Ramos (cell line): ENCODE measurements around the gene TMEM170B.
"Not testable (repeated sequence)": the region's sequence is repeated elsewhere in the genome, so short reads cannot be mapped to it uniquely, and the experiment has no call there.

Experiments
- in situ Hi-C: fragments of 300-500 bp; cut with MboI; formaldehyde crosslinking; loops from one replicate; pipeline ENCODE4 v1.14.3; 2022; ENCODE audit warnings: low sequenced_read_pairs; ENCODE audit not compliant: unreplicated experiment

TMEM170B gene

DNA sequence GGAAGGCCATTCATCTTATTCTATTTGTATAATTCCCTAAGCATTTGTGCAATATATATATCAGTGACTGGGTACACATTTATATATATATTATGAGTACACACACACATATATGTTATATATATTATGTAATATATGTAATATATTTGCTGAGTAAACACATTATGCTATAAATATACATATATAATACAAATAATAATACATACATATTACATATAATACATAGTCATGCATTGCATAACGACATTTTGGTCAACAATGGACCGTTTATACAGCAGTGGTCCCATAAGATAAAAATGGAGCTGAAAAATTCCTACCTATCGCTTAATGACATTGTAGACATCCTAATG is 11.4 kb upstream of the TMEM170B start:
- in situ Hi-C loops = no loop called here

DNA sequence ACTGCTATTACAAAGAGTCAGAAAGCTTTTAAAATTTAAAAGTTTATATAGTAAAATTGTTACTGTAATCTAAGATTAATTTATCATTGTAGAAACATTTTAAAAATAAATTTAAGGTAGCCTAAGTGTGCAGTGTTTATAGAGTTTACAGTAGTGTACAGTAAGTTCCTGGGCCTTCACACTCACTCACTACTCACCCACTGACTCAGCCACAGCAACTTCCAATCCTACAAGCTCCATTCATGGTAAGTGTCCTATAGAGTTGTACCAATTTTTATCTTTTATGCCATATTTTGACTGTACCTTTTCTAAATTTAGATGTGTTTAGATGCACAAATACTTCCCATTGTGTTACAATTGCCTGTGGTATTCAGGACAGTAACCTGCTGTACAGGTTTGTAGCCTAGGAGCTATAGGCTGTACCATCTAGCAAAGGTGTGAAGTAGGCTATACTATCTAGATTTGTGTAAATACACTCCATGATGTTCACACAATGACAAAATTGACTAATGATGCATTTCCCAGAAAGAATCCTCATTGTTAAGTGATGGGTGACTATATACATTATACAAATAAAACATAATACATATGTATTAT is 10.2 kb upstream of the TMEM170B start:
- in situ Hi-C loops = no loop called here

- in situ Hi-C loops = no loop called here
These were observed 8.6 kb upstream of the TMEM170B start for GRCh38 chr6:11528996-11529395.

- in situ Hi-C loops = no loop called here
These were observed 5.5 kb upstream of the TMEM170B start for GRCh38 chr6:11532097-11532496.

DNA sequence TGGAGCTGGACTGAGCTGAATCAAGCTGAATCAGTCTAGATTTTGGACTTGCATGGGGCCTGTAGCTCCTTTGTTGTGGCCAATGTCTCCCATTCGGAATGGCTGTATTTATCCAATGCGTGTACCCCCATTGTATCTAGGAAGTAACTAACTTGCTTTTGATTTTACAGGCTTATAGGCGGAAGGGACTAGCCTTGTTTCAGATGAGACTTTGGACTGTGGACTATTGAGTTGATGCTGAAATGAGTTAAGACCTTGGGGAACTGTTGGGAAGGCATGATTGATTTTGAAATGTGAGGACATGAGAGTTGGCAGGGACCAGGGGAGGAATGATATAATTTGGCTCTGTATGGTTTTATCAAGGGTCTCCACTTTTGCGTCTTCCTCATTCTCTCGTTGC is 3.0 kb upstream of the TMEM170B start:
- in situ Hi-C loops = no loop called here

DNA sequence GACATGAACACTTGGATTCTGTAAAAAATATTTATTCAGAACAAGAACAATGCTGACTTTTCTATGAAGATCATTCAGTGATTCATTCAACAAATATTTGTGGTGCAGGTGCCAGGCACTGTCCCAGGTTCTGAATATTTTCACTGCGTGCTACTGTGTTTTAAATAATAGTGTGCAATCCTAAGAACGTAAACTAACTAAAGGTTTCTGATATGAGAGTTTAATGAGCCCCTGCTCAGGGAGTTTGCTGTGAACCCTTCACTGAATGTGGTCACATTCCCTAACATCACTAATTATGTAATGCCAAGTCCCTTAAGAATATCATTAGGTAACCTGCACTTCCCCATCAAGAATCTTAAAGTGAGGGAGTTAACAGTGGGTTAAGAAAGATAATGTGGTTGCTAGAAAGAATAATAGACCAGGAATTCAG is 1.7 kb upstream of the TMEM170B start:
- in situ Hi-C loops = no loop called here

DNA sequence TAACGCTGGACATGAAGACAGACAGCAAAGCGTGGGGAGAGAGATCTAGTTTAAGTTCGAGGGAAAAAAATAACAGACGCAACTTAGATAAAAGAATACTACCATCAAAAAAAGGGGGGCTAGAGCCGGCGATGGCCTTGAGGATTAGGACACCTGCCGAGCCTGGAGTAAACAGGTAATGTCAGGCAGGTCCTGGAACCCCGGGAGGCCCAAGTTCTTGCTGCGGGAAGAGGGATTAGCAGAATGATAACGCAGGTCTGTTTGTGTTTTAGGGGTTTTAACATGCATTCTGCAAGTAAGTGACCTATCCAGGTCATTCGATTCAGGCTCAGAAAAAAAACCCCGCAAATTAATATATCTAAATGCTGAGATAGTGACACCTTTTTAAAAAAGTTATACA is 754 bp upstream of the TMEM170B start:
- in situ Hi-C loops = no loop called here

DNA sequence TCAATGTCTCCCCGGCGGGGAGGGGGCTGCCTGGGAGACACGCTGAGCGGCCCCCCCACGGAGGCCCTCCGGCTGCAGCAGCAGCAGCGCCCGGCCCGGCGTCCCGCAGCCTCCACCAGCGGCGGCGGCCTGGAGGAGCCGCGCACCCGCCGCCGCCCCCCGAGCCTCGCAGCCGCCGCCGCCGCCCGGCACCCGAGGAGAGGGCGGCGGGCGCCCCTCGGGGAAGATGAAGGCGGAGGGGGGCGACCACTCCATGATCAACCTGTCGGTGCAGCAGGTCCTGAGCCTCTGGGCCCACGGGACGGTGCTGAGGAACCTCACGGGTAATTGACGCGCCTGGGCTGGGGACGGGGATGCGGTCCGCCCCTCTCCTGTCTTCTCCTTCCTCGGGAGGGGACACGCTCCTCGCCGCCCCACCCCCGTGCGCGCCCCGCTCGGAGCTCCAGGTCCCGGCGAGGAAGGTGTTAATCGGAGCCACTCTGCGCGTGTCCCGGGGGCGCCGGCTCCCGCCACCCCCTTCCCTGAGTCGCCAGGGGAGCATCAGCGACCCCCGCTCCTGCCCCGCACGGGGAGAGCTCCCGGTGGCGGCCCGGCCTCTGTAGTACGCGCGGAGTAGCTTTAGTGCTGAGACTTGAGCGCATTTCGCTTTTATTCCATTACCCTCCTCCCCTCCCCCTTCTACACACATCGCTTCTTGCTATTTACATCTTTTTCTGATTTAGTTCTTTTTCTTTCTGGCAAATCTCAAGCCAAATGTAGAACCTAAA is 686 bp downstream of the TMEM170B start:
- in situ Hi-C loops = no loop called here

- in situ Hi-C loops = no loop called here
These were observed 1.4 kb downstream of the TMEM170B start for GRCh38 chr6:11538819-11539468.

GRCh38 chr6:11542863-11543262 is 5.3 kb downstream of the TMEM170B start:
- in situ Hi-C loops = no loop called here

DNA sequence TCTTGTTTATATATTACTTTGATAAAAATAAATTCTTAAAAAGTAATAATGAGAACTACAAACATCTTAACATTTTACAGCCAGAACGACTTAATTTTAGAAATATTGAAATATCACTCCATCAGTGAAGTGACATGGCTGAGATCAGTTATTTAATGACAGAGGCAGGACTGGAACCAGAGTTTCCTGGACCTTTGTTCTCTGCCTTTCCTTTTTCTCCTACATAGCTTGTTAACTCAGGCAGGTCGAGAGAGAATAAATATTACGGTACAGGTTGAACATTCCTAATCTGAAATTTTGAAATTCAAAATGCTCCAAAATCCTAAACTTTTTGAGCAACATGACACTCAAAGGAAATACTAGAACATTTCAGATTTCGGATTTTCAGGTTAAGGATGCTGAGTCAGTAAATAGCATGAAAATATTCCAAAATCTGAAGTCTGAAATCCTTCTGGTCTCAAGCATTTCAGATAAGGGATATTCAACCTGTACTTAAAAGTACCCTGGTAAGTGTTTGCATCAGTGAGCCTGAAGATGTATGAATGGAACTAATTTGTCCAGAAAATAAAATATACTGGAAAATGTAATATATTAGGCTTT is 6.5 kb downstream of the TMEM170B start:
- in situ Hi-C loops = no loop called here

- in situ Hi-C loops = not testable (repeated sequence)
These were observed 10.3 kb downstream of the TMEM170B start for GRCh38 chr6:11547846-11548245.

DNA sequence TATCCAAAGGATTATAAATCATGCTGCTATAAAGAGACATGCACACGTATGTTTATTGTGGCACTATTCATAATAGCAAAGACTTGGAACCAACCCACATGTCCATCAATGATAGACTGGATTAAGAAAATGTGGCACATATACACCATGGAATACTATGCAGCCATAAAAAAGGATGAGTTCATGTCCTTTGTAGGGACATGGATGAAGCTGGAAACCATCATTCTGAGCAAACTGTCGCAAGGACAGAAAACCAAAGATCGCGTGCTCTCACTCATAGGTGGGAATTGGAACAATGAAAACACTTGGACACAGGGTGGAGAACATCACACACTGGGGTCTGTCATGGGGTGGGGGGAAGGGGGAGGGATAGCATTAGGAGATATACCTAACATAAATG is 11.0 kb downstream of the TMEM170B start:
- in situ Hi-C loops = not testable (repeated sequence)

- in situ Hi-C loops = no loop called here
These were observed 13.5 kb downstream of the TMEM170B start for GRCh38 chr6:11551053-11551452.

DNA sequence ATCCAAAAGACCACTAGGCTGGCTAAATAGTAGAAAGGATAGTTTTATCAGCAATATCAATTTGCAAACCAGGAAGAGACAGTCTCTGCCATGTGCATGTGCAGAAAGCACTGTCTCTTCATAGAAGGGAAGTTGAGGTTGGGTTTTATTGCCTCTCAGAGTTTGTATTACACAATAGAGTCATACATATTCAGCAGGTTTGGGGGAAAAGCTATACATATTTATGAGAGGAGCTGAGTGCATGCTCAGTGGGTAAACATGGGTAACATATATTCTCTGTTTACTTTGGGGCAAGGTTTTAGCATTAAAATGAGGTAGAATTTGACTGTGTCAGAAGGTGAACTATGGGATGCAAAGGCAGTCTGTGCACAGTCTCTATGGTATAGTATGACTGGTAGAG is 14.9 kb downstream of the TMEM170B start:
- in situ Hi-C loops = no loop called here

GRCh38 chr6:11553824-11554223 is 16.3 kb downstream of the TMEM170B start:
- in situ Hi-C loops = no loop called here

GRCh38 chr6:11556309-11556708 is 18.8 kb downstream of the TMEM170B start:
- in situ Hi-C loops = no loop called here

- in situ Hi-C loops = no loop called here
These were observed 26.2 kb downstream of the TMEM170B start for GRCh38 chr6:11563793-11564192.

GRCh38 chr6:11566609-11567008 is 29.1 kb downstream of the TMEM170B start:
- in situ Hi-C loops = no loop called here

DNA sequence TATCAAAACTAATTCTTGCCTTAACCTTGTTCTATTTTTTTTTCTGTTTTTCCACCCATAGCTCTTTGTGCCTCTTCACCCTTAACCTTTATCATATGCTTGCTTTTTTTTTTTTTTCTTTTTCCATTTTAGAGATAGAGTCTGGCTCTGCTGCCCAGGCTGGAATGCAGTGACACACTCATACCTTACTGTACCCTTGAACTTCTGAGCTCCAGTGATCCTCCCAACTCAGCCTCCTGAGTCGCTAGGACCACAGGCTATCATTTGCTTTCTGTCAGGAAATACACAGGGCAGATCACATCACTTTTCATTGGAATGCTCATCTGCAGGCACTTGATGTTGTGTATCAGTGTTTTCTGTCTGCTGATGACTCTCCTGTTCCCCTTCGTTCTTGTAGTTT is 33.5 kb downstream of the TMEM170B start:
- in situ Hi-C loops = no loop called here

DNA sequence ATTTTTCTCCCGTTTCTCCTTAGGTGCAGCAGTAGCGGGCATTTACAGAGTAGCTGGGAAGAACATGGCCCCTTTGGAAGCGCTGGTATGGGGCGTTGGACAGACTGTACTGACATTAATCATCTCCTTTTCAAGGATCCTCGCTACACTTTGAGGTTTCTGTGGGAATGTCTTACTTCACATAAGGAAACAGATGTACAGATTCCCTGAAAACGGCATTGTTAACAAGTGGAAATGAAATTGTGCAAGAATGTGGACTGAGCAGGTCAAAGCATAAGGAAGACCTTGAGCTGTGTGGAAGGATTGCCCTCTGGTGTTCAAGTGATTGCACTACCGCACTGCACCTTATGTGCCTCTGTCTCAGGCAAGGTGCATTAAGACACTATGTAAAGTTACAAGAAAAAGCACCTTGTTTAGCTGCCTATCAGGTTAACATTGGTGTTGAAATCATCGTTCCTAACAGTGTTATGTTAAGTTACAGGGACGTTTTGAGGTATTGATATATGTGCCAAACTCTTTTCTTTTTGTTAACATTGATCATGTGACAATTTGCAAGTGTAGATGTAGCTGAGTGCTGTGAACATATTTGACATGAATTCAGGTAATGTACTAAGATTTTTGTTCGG is 38.0 kb downstream of the TMEM170B start:
- in situ Hi-C loops = no loop called here
